Stimulated activated CD4-positive, alpha-beta T cell treated with anti-CD3 and anti-CD28 coated beads, Interleukin-12 subunit alpha, Interleukin-12 subunit beta, amount 100 ng/mL, for 24 hours (primary cell): ENCODE measurements around the gene ACTN4.

Experiments
- DNase-seq, 2 experiments: peaks; one replicate each; pipeline ENCODE4 v3.0.0-alpha.2; 2020; ENCODE audit warnings: low read depth in 2 of 2

The ACTN4 gene

DNA sequence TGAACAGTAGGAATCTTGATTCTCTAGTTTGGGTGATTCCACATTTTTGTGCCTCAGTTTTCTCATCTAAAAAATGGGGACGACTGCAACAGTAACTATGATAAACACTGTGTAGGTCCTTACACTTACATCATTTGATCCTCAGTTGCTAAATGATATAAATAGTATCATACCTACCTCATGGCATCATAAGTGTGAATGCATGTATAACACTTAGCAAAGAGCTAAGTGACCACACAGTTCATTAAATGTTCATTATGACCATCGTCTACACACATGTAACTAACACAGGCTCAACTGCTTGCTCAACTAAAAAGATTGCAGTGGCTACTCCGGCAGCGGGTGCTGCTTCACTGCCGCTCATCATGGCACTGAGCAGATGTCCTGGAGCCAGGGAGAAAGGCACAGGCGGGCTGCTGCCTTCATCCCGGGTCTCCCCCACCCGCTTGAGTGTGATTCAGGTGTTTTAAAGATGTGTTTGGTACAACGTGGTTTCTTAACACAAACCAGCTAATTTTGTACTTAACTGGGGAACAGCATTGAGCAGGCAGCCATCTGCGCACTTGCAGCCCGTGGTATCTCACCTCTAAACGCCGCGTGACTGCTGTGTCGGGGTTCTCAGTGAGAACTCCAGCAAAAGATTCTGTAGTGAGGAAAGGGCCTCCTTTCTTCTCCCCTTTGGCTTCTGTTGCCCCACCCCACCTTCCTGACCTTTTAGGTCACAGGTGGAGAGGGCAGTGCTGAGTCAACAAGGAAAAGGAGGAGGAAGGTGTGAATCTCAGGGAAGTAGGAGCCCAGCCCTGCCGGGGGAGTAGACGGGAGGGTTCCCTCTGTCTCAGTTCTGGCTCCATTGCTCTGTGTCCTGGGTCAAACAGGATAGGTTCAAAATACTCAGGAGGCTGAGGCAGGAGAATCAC, 11.7 kb upstream of the ACTN4 start:
- DNase-seq: no peak

DNA sequence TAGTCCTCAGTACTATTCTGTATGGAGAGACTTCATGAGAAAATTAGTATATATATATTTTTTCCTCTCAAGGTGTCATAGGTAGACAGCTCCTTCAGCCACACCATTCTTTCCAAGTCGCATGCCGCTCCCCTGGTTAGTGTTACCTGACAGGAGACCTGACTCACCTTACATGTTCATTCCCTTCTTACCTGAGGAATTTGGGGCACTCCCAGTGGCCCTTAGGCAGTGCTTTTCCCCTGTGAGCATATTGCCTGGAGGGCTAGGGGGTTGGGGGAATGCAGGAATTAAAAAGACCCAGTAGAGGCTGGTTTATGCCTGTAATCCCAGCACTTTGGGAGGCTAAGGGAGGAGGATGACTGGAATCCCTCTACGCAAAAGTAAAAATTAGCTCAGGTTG, 9.0 kb upstream of the ACTN4 start:
- no peak for DNase-seq

DNA sequence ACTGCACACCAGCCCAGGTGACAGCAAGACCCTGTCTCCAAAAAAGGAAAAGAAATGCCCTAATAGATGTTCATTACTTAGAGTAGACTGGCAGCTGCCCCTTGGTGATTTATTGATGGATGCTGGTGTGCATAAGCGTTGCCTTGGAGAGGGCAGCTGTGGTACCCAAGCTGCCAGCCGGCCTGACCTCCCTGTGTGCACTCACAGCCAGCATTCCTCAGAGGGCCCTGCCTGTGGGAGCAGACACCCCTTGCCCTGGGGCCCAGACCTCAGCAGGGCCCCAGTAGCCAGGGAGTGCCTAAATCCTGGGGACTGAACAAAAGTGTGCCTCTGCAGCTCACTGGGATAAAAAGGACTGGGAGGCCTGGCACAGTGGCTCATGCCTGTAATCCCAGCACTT, 7.8 kb upstream of the ACTN4 start:
- no peak for DNase-seq

DNA sequence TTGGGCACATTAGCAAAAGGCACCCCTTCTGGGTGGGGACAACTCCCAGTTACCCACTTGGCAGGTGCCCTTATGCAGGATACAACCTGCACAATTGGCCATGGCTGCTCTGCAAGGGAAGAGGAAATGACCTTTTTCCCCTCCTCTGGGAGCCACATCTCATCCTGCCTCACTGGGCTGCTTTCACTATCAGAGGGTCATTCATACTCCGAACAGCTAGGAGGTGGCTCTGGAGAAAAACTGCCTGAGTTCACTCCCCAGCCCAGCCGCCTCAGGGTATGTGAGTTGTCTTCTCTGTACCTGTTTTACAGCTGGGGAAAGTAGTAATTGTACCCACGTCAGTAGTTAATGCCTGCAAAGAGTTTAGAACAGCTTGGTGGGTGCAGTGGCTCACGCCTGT, 7.1 kb upstream of the ACTN4 start:
- no peak for DNase-seq

DNA sequence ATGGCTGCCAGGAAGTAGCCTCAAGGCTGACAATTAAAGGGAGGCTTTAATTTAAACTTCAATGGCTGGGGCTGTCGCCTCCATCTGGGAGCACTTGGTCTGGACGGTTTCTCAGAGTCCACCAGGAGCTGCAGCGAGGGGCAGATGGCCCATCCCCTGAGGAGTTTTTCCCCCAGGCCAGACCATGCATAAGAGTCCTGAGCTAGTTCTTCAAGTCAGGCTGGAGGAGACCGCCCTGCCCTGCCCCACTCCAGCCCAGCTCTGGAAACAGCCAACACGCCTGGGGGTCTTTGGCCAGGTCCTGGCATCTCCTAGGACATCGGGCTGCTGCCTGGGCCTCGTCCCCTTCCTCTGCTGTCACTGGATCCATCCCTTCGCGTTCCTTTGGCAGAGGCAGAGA, 5.3 kb upstream of the ACTN4 start:
- DNase-seq: no peak

DNA sequence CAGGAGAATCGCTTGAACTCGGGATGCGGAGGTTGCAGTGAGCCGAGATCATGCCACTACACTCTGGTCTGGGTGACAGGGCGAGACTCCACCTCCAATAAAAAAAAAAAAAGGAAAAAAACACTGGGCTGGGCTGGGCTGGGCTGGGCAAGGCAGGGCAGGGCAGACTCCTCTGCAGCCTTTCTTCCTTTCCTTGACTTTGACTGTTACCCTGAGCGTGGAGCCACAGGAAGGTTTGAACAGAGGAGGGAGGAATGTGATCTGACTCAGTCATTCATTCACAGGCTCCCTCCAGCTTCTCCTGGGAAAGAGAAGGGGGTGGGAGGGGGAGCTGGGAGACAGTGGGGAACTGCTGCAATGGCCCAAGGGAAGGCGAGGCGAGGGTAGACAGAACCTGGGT, 2.7 kb upstream of the ACTN4 start:
- DNase-seq: no peak

DNA sequence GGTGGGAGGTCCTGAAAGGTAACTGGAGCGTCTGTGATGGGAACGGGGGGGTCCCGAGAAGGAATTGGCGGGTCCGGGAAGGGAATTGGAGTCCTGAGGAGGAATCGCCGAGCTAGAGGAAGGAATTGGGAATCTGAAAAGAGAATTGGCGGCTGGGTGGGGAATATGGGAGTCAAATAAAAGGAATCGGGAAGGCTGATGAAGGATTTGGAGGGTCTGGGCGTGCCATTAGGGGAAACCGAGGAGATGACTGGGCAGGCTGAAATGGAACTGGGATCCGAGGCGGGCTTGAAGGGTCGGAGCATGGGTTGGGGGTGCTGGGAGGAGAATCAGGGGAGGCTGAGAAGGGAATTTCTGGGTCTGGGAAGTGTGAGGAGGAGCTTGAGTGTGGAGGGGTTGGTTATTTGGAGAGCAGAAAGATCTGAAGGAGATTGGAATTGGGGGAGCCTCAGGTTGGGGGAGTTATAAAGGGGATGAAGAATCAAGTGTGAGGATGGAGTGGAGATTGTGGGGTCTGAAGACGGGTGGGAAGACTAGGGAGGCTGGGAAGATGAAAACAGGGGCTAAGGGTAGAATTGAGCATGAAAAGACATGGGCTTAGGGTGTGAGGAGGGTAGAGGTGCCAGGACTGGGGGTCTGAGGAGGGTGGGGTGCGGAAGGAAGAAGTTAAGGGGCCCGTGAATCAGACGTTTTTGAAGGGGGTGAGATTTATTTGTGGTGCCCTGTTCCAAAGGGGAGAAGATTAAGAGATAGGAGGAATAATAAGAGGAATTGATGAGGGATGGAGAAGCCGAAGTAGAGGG, 718 bp downstream of the ACTN4 start:
- DNase-seq: no peak

DNA sequence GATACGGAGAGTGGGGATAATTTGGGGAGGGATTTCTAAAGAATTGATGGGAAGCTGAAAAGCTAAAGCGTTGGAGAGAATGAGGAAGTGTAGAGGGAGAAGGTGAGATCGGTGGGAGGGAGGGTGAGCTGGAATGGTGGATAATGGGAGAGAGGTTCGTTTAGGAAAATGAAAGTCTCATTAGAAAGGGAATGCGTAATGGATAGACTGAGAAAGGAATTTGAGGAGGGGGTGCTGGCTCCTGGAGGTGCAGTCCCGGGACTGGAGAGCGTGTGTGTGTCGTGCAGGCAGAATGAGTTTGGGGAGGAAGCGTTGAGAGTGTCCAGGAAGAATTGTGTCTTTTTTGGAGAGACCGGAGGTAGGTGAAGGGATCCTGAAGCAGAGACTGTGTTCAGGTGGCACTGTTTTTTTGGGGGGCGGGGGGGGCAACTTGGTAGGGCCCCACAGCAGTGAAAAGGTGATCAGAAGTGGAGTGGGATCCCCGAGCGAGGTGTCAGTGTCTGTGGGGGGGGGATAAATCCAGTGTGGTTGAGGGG, 1.4 kb downstream of the ACTN4 start:
- DNase-seq: no peak

DNA sequence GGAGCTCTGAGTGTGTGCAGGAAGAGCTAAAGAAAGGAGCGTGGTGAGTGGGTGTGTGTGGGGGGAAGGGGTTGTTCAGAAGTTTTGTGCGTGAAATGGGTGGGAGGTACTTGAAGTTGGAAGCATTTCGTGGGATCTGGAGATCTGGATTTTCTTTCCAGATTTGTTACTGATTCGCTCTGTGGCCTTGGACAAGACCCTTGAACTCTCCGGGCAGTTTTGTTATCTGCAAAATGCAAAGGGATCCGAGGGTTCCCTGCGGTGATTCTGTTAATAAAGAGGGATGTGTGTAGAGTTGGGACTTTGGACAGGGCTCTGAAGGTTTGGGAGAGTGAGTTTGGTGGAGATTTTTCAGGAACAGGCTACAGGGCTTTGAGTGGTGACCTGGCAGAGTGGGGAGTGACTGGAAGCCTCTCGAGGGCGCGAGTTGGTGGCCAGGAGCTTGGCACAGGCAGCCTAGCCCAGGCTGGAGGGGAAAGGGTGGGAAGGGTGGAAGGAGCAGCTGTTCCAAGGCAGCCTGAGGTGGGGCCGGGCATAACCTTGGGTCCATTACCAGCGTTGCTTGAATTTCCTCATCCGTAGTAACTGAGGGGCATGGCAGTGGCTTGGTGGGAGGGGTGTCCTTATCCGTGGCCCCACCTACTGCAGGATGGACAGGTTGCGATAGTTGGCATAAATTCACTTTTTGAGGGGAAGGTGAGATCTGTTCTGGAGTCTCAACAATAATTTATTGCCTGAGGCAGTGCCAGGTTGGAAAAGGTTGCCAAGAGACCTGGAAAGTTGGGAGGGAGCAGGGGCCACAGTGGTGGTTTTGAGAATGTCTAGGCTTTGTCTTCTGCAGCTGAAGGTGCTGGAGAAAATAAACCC, 2.1 kb downstream of the ACTN4 start:
- no peak for DNase-seq

DNA sequence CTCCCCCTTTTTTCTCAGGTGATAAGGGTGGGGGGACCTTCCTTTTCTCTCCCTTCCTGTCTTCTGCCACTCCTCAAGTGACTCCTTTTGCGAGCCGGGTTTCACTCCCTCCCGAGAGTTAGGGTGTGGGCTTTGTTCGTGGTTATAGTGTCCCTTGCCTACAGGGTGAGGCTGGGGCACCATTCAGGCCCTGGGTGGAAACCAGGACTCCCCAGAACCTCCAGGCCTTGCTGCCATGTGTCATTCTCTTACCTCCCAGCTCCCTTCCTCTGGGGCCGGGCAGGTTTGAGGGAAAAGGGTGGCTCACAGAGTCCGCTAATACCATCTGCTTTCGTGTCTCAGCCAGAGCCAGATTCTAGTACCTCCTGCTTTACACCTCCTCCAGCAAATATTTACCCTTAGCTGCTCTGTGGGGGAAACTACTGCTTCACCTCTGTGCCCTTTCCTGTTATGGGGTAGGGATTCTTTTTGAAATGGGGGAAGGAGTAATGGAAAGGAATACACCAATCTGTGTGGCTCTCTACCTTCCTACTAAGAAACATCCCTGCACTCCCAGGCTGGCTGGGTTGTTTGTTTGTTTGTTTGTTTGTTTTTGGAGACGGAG, 2.8 kb downstream of the ACTN4 start:
- DNase-seq: no peak

DNA sequence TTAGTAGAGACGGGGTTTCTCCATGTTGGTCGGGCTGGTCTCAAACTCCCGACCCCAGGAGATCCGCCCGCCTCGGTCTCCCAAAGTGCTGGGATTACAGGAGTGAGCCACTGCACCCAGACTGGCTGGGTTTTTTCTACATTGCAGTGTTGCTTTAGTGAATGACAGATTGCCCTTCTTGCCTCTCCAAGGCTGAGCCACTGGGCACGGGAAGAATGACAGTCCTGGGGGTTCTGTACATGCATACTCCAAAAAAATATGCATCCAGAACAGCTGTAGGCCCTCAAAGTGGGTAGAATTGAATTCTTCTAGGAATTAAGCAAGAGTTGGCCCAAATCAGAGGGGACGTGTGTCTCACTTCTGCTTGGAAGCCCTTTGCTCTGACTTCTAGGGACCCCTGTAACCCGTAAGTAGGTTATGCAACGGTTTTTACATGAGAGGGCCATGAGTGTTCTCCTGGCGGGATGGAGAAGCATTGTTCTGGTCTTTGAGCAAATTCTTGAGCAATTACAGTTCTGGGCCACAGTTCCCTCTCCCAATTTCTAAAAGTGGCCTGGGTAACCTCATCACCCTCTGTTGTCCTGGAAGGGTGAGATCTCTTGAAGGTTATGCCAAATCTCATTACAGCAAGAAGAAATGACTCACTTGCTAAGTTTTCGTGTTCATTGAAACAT, 3.6 kb downstream of the ACTN4 start:
- DNase-seq: no peak

DNA sequence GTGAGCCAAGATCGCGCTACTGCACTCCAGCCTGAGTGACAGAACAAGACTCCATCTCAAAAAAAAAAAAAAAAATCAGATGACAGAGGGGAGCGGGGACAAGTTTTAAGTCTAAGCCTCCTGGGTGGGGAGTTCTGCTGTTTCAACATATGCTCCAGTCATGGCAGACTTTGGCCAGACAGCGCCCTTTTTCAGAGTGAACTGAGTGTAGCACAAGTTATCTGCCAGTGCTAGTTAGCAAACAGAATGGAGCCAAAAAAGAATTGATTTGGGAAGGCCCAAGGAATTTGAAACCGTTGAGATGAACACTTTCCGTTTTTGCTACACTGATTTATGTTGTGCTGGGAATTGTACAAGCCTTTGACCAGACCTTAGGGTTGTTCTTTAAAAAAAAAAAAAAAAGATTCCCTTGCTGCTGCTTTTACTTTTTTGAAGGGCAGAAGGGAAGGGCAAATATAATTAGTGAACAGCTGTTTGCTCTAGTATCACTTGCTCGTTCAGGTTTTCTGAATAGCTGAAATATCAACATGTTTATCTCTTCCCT, 5.7 kb downstream of the ACTN4 start:
- no peak for DNase-seq

DNA sequence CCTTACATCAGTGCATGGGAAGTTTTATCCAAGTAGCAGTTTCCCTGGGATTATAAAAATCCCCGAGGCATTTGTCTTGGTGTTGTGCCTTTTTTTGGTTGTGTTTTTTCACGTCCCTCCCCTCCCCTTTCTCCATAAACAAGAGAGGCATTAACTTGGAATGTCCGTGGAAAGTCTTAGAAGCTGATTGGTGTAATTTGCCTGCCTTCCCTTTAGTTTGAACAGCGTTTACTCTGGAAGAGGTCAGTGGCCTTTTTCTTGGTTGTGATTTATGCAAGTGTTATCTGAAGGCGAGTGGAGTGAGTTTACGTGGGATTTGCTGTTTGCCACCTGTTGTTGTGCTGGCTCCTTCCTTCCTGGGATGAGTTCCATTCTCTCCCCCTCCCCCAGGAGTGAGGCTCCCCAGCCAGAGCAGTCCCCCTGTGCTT, 7.2 kb downstream of the ACTN4 start:
- DNase-seq: no peak

DNA sequence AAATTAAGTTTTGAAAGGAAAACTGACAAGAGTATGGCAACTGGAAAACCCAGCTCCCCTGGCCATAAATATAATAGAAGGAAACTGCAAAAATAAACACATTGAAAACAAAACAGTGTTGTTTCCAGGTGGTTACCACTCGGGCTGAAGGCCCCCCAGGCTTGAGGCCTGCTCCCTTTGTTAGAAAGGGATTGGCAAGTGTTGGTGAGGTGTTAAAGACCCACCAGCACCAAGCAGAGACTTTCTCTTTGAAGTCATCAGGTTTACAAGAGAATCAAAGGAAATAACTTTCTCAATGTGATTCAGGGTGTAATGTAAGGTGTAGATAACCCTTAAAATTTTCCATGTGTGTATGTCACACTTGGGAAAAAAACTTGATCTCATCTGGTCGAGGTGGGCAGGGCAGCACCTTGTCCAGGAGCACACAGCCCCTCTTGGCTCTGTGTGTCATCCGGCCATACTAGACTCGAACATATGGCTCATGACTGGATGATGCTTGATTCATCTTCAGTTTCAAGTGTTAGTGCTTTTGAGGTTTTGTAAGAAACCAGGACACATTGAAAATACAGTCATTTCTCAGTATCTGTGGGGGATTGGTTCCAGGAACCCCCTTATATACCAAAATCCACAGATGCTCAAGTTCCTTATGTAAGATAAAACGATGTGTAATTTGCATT, 7.8 kb downstream of the ACTN4 start:
- peak; percentile 22 to 30 for DNase-seq

DNA sequence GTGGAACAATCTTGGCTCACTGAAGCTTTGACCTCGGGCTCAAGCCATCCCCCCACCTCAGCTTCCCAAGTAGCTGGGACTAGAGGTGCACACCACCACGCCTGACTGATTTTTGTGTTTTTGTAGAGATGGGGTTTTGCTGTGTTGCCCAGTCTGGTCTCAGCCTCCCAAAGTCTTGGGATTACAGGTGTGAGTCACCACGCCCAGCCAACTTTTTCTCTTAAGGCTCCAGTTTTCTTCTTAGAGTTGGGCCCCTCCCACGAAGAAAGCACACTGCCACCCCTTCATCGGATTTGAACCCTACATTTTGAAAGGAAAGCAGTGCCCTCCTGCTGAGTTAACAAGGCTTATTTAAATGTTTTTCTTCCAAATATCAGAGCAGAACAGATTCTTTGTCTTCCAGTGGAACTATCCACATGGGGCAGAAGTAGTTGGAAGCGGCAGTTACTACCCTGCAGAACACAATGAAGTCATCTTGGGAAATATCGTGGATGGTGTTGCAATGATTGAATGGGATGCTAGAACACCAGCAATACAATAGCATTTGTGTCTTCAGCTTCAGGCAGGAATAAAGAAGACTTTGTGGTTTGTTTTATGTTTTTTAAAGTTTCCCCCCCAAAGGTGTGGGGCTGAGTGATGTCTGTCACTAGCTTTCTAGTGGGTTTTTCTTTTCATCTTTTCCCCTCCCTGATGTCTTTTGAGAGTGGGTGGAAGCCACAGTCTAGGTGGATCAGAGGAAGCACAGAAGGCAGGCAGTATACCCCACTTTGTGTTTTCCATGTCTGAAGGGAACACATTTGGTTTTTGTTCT, 8.9 kb downstream of the ACTN4 start:
- no peak for DNase-seq

DNA sequence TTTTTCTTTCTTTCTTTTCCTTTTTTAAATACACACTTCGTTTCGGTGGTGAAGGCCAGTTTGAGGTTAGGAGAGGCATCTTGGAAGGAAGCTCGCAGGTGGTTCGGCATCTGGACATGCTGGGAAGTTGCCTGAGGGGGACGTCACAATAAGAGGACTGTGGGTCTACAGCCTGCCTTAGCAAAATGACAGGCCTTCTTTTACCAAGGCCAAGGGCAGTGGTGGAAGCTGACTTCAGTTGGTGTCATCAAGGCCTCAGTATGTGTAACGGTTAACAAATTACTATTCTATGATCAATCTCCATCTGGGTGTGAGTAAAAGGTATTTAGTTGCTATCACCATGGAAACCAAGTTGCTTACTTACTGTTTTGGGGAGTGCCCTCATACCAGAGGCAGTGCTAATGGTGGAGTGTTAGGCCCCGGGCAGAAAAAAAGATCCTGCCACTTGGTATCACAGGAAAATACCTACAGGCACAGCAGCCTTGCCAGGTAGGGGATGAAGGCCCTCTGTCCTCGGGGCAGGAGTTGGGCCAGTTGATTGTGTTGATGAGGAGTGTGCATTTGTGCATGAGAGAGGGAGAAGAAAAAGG, 10.3 kb downstream of the ACTN4 start:
- no peak for DNase-seq

DNA sequence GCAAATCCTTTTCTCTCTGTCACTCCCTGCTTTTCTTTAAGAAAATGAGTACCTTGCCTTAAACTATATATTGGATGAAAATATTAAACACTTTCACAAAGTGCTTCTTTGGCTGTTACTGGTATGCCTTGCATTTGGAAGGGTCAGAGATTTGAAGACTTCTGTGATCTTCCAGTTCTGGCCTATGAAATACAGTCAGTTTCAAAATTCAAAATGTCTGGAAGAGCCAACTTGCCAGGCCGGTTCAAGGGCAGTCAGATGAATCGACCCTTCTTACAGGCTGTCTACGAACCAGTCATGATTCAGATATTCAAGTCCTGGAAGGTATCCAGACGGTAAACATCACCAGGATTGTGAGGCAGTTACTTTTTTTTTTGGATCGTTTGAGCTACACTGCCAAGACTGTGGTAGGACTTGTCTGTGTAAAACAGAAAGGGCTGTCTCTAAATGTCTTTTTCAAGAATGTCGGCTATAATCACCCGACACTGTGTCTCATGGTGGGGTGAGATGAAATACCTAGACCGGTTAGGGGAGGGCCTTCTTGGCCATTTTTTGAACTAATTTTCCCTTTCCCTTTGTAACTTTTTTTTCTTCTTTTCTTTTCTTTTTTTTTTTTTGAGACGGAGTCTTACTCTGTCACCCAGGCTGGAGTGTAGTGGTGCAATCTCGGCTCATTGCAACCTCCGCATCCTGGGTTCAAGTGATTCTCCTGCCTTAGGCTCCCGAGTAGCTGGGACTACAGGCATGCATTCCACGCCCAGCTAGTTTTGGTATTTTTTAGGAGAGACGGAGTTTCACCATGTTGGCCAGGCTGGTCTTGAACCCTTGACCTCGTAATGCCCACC, 11.2 kb downstream of the ACTN4 start:
- no peak for DNase-seq

DNA sequence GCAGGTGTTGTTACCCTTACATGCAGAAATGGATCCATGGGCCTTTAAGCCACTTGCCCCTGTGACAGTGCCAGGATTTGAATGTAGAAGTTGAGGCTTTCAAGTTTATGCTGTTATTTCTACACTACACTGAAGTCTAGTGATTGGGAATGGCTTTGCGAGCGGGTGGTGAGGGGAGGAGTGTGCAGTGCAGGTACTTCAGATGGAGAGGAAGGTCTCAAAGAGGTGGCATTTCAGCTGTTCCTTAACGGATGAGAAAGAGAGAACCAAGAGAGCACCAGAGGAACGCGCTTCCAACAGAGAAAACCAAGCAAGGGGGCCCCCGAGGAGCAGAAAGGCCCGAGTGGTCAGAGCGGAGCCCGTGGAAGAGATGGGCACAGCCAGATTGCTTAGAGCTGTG, 13.3 kb downstream of the ACTN4 start:
- DNase-seq: no peak
